GM23338 (cell line): ENCODE measurements around the gene DCTN1. TPM values are rescaled to one million over a fixed set of nuclear protein-coding genes. Genes with fewer than 3 reads are reported as not detected.

Experiments used
- ATAC-seq: fragments of 200-7000 bp; cut with Tn5 transposase; 3 replicates; pipeline ENCODE4 v1.9.1; 2020
- DNase-seq: peaks from one replicate; pipeline ENCODE4 v3.0.0-alpha.2; 2015; ENCODE audit warnings: low spot score
- H2AFZ ChIP-seq: fragments of 200-600 bp; sonication (generic); 2 replicates; pipeline ENCODE4 v1.8.0; 2016; ENCODE audit warnings: antibody characterized with exemption, mild to moderate bottlenecking, moderate library complexity
- H3F3A ChIP-seq: fragments of 200-600 bp; sonication (generic); replicated peaks from 2 replicates; pipeline ENCODE4 v1.8.0; 2017; ENCODE audit warnings: antibody characterized with exemption, mixed run types, low read depth
- H3K27ac ChIP-seq: fragments of 200-600 bp; sonication (generic); 2 replicates; pipeline ENCODE4 v1.6.1; 2016; ENCODE audit warnings: low read depth
- H3K27me3 ChIP-seq: fragments of 200-600 bp; sonication (generic); 2 replicates; pipeline ENCODE4 v1.8.0; 2016; ENCODE audit warnings: mild to moderate bottlenecking, mixed run types, moderate library complexity; ENCODE audit not compliant: insufficient read depth
- H3K36me3 ChIP-seq: fragments of 200-600 bp; sonication (generic); 2 replicates; pipeline ENCODE4 v1.8.0; 2016; ENCODE audit warnings: mild to moderate bottlenecking; ENCODE audit not compliant: insufficient read depth
- H3K4me1 ChIP-seq: fragments of 200-600 bp; sonication (generic); 2 replicates; pipeline ENCODE4 v1.8.0; 2016; ENCODE audit warnings: mild to moderate bottlenecking, moderate library complexity; ENCODE audit not compliant: insufficient read depth
- H3K4me2 ChIP-seq: fragments of 200-600 bp; sonication (generic); 2 replicates; pipeline ENCODE4 v1.7.1; 2017; ENCODE audit warnings: mixed run types
- H3K4me3 ChIP-seq: fragments of 200-600 bp; sonication (generic); 2 replicates; pipeline ENCODE4 v1.6.1; 2016; ENCODE audit warnings: mixed run types
- H3K79me2 ChIP-seq: fragments of 200-600 bp; sonication (generic); replicated peaks from 2 replicates; pipeline ENCODE4 v1.8.0; 2017; ENCODE audit warnings: mild to moderate bottlenecking; ENCODE audit not compliant: insufficient read depth
- H3K9me2 ChIP-seq: fragments of 200-600 bp; sonication (generic); 2 replicates; pipeline ENCODE4 v1.8.0; 2017; ENCODE audit not compliant: insufficient read depth
- H4K20me1 ChIP-seq: fragments of 200-600 bp; sonication (generic); replicated peaks from 2 replicates; pipeline ENCODE4 v1.8.0; 2017; ENCODE audit warnings: mild to moderate bottlenecking; ENCODE audit not compliant: insufficient read depth
- H3K27ac Mint-ChIP-seq: 2 replicates; pipeline ENCODE4 v1.8.0; 2020; ENCODE audit warnings: inconsistent platforms, mild to moderate bottlenecking, moderate library complexity, mixed read lengths
- H3K27me3 Mint-ChIP-seq: 3 replicates; pipeline ENCODE4 v1.8.0; 2022; ENCODE audit warnings: low read depth, mild to moderate bottlenecking, moderate library complexity, mixed read lengths, inconsistent platforms; ENCODE audit not compliant: insufficient read depth, poor library complexity
- H3K36me3 Mint-ChIP-seq: 3 replicates; pipeline ENCODE4 v1.8.0; 2021; ENCODE audit warnings: low read depth, mild to moderate bottlenecking, inconsistent platforms, moderate library complexity, mixed read lengths
- H3K4me1 Mint-ChIP-seq: 3 replicates; pipeline ENCODE4 v1.8.0; 2020; ENCODE audit warnings: mild to moderate bottlenecking, inconsistent platforms, mixed read lengths
- H3K4me3 Mint-ChIP-seq: 3 replicates; pipeline ENCODE4 v1.8.0; 2021; ENCODE audit warnings: moderate library complexity, mild to moderate bottlenecking, inconsistent platforms, mixed read lengths
- H3K9me3 Mint-ChIP-seq: 3 replicates; pipeline ENCODE4 v1.8.0; 2020; ENCODE audit warnings: moderate library complexity, mild to moderate bottlenecking, inconsistent platforms, mixed read lengths
- CREB1 ChIP-seq: fragments of 250-450 bp; sonication (Bioruptor Pico); IDR thresholded peaks from 2 replicates; pipeline ENCODE4 v1.5.0; 2020; ENCODE audit warnings: low read depth, mild to moderate bottlenecking, moderate library complexity
- ETS1 ChIP-seq: IDR thresholded peaks from 2 replicates; pipeline ENCODE4 v1.6.1; 2016; ENCODE audit warnings: antibody characterized with exemption
- EZH2 ChIP-seq: fragments of 200-600 bp; sonication (generic); IDR thresholded peaks from one replicate; pipeline ENCODE4 v1.8.0; 2017; ENCODE audit warnings: antibody characterized with exemption, mild to moderate bottlenecking, low read depth; ENCODE audit not compliant: unreplicated experiment
- JUNB ChIP-seq: IDR thresholded peaks from one replicate; pipeline ENCODE4 v1.6.1; 2016; ENCODE audit warnings: antibody characterized with exemption; ENCODE audit not compliant: unreplicated experiment
- NANOG ChIP-seq: IDR thresholded peaks from 2 replicates; pipeline ENCODE4 v1.6.1; 2016; ENCODE audit warnings: antibody characterized with exemption, borderline replicate concordance
- POLR2AphosphoS5 ChIP-seq: IDR thresholded peaks from 2 replicates; pipeline ENCODE4 v1.6.1; 2016; ENCODE audit warnings: antibody characterized with exemption, low read depth
- STAT1 ChIP-seq: IDR thresholded peaks from one replicate; pipeline ENCODE4 v1.6.1; 2016; ENCODE audit warnings: antibody characterized with exemption; ENCODE audit not compliant: unreplicated experiment
- ZNF114 ChIP-seq: fragments of 250-450 bp; sonication (Bioruptor Pico); IDR thresholded peaks from 2 replicates; pipeline ENCODE4 v1.5.0; 2020; ENCODE audit warnings: mild to moderate bottlenecking, moderate library complexity
- ZNF331 ChIP-seq: fragments of 250-450 bp; sonication (Bioruptor Pico); IDR thresholded peaks from 2 replicates; pipeline ENCODE4 v1.5.0; 2020; ENCODE audit warnings: low read depth, mild to moderate bottlenecking, moderate library complexity
- ZNF462 ChIP-seq: fragments of 250-450 bp; sonication (Bioruptor Pico); IDR thresholded peaks from 2 replicates; pipeline ENCODE4 v1.5.0; 2020; ENCODE audit warnings: mild to moderate bottlenecking, moderate library complexity
- polyA plus RNA-seq: library from polyadenylated mRNA; unstranded; fragments of >200 nt; fragmentation: Nextera tagmentation; extraction: Ambion mirVana; gene quantifications from 2 replicates; pipeline ENCODE4 v1.2.1, GENCODE V29; 2016
- total RNA-seq: library from RNA; depleted of rRNA; stranded (reverse); fragments of >200 nt; shearing (Covaris generic); gene quantifications from 2 replicates; pipeline ENCODE4 v1.2.3, GENCODE V29; 2014

The DCTN1 gene
- total and polyA plus RNA-seq, 2 experiments from 2014 or later = 108 to 145 TPM

GRCh38 chr2:74374509-74375205 lies 5.5 kb downstream of the DCTN1 start:
- H2AFZ ChIP-seq = no peak overlapping the region
- peak; percentile 96 for ATAC-seq
- peak overlapping the region; percentile 59 for H3K4me3 ChIP-seq

GRCh38 chr2:74373985-74374384 lies 6.1 kb downstream of the DCTN1 start:
- Mint-ChIP-seq H3K4me3 (peak overlapping the region; percentile 85), H3K4me1 (peaks cover 34% of the 10 kb centered on the region), H3K9me3 (no peaks in the 10 kb centered on the region), H3K36me3 (peaks cover 43% of the 10 kb centered on the region), H3K27ac (peak overlapping the region; percentile 87), H3K27me3 (peaks cover 2% of the 10 kb centered on the region)
- Histone ChIP-seq H3K9me2 (no peaks in the 10 kb centered on the region), H3K4me3 (peak overlapping the region; percentile 59), H3K4me2 (peak overlapping the region; percentile 85), H3K27ac (peak overlapping the region; percentile 50; the same call in 1 of the 2 replicates), H3K4me1 (peaks cover 23% of the 10 kb centered on the region), H3K27me3 (no peaks in the 10 kb centered on the region), H3F3A (0 out of 2 replicates have a peak, but pooled peaks cover 5% of the 10 kb centered on the region), H3K79me2 (peaks cover 33% of the 10 kb centered on the region), H3K36me3 (peaks cover 9% of the 10 kb centered on the region), H2AFZ (no peak overlapping the region), H4K20me1 (peaks cover 20% of the 10 kb centered on the region)
- ATAC-seq = peak; percentile 14
- DNase-seq = peak; percentile 19
- TF ChIP-seq ETS1 (no peak), NANOG (no peak), ZNF331 (CRISPR knock-in tag) (no peak), CREB1 (CRISPR knock-in tag) (no peak), STAT1 (no peak), ZNF462 (no peak), ZNF114 (CRISPR knock-in tag) (no peak), EZH2 (no peak), POLR2AphosphoS5 (no peak)

More at GRCh38 chr2:74374509-74375205, 5.5 kb downstream of the DCTN1 start:
- H3F3A ChIP-seq = 0 out of 2 replicates have a peak, but pooled peaks cover 5% of the 10 kb centered on the region
- peak overlapping the region; percentile 85 for H3K4me2 ChIP-seq
- Mint-ChIP-seq H3K36me3 (peaks cover 38% of the 10 kb centered on the region), H3K9me3 (no peaks in the 10 kb centered on the region), H3K4me3 (peak overlapping the region; percentile 85), H3K4me1 (peaks cover 36% of the 10 kb centered on the region), H3K27me3 (peaks cover 3% of the 10 kb centered on the region), H3K27ac (peak overlapping the region; percentile 87)
- DNase-seq = peak; percentile 95
- H3K27me3 ChIP-seq = no peaks in the 10 kb centered on the region
- H4K20me1 ChIP-seq = peaks cover 27% of the 10 kb centered on the region
- no peaks in the 10 kb centered on the region for H3K9me2 ChIP-seq
- peaks cover 40% of the 10 kb centered on the region for H3K79me2 ChIP-seq
- TF ChIP-seq CREB1 (CRISPR knock-in tag) (peak; percentile 87), ETS1 (no peak), JUNB (no peak), EZH2 (no peak), POLR2AphosphoS5 (no peak)
- peaks cover 30% of the 10 kb centered on the region for H3K4me1 ChIP-seq
- H3K36me3 ChIP-seq = peaks cover 8% of the 10 kb centered on the region
- H3K27ac ChIP-seq = peak overlapping the region; percentile 55; the same call in 1 of the 2 replicates
